NT2/D1 (cell line): ENCODE data around the gene ACOX1.

Source experiments
- DNase-seq: peaks from one replicate; pipeline ENCODE4 v3.0.0-alpha.2; 2011; ENCODE audit warnings: low read depth, low spot score
- H3K27me3 ChIP-seq: 2 replicates; pipeline ENCODE4 v1.6.0; 2011; ENCODE audit warnings: mild to moderate bottlenecking; ENCODE audit not compliant: insufficient read length, insufficient read depth
- H3K36me3 ChIP-seq: 2 replicates; pipeline ENCODE4 v1.6.1; 2011; ENCODE audit warnings: mild to moderate bottlenecking, low read length, mixed read lengths; ENCODE audit not compliant: insufficient read depth, insufficient read length
- H3K4me1 ChIP-seq: 2 replicates; pipeline ENCODE4 v1.5.1; 2011; ENCODE audit not compliant: insufficient read depth, insufficient read length
- H3K4me3 ChIP-seq: 2 replicates; pipeline ENCODE4 v1.5.1; 2011; ENCODE audit warnings: low read depth; ENCODE audit not compliant: insufficient read length
- H3K9ac ChIP-seq: 2 replicates; pipeline ENCODE4 v1.6.0; 2011; ENCODE audit warnings: low read depth; ENCODE audit not compliant: insufficient read length
- H3K9me3 ChIP-seq: 2 replicates; pipeline ENCODE4 v1.5.1; 2011; ENCODE audit warnings: mild to moderate bottlenecking, low read length; ENCODE audit not compliant: insufficient read depth
- SUZ12 ChIP-seq: IDR thresholded peaks from 2 replicates; pipeline ENCODE4 v1.6.1; 2011; ENCODE audit not compliant: insufficient read length, insufficient read depth; ENCODE audit errors: extremely low read depth
- YY1 ChIP-seq: IDR thresholded peaks from 2 replicates; pipeline ENCODE4 v1.6.1; 2011; ENCODE audit not compliant: insufficient read length, insufficient read depth
- ZNF274 ChIP-seq: IDR thresholded peaks from 2 replicates; pipeline ENCODE4 v1.6.1; 2011; ENCODE audit warnings: mild to moderate bottlenecking, low read depth, low read length

Gene ACOX1

DNA sequence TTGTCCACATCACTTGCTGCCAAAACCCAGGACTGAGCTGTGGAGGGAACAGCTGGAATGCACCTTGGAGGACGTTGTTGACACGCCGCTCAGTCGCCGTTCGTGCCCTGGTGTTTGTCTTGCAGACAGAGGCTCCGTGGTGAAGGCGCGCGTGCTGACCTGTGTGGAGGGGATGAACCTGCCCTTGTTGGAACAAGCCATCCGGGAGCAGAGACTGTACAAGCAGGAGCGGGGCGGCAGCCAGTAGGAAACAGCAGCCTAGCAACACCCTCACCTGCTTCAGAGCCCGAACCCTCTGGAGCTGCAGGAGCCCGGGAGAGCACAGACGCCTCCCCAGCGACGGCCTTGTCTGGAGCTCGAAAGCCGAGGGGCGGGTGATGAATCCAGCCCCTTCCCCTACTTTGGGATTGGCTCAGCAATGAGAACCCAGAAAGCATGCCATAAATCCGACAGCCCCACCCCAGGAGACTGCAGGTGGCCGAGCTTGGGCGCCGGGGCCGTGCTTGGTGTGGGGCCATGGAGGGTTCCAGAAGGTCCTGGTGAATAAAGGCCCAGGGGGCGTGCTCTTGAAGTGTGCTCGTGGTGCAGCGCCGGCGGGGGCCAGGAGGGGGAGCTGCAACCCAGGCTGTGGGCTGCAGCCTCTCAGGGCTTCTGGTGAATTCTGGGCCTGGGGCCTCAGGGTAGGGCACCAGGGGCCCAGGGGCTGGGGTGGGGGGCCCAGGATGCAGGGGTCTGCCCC, 21.2 kb upstream of the ACOX1 start:
- no peaks in the 10 kb centered on the region for H3K9me3 ChIP-seq
- H3K36me3 ChIP-seq, result peaks cover 40% of the 10 kb centered on the region
- H3K9ac ChIP-seq, result no peak overlapping the region
- no peak overlapping the region for H3K4me3 ChIP-seq
- no peak for TF ChIP-seq YY1
- no peak for TF ChIP-seq ZNF274
- H3K4me1 ChIP-seq, result peaks cover 16% of the 10 kb centered on the region
- DNase-seq, result peak; percentile 46
- no peaks in the 10 kb centered on the region for H3K27me3 ChIP-seq

DNA sequence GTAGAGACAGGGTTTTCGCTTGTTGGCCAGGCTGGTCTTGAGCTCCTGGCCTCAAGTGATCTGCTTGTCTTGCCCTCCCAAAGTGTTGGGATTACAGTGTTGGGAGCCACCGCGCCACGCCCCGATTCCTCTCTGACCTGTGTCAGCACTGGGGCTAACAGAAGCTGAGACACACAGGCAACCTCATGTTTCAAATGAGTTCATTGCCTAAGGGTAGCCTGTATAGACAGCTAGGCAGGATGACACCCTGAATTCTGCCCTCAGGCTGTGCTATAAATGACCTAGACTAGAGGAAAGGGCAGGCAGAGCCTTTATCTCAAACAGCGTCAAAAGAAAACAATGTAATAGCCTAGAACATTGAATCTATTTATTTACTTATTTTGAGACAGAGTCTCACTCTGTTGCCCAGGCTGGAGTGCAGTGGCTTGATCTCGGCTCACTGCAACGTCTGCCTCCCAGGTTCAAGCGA, 19.4 kb upstream of the ACOX1 start:
- Histone ChIP-seq H3K27me3 (no peaks in the 10 kb centered on the region), H3K4me3 (no peak overlapping the region), H3K4me1 (peaks cover 11% of the 10 kb centered on the region), H3K36me3 (peaks cover 28% of the 10 kb centered on the region), H3K9ac (no peak overlapping the region), H3K9me3 (no peaks in the 10 kb centered on the region)
- no peak for DNase-seq
- TF ChIP-seq ZNF274 (no peak), YY1 (no peak), SUZ12 (no peak)

DNA sequence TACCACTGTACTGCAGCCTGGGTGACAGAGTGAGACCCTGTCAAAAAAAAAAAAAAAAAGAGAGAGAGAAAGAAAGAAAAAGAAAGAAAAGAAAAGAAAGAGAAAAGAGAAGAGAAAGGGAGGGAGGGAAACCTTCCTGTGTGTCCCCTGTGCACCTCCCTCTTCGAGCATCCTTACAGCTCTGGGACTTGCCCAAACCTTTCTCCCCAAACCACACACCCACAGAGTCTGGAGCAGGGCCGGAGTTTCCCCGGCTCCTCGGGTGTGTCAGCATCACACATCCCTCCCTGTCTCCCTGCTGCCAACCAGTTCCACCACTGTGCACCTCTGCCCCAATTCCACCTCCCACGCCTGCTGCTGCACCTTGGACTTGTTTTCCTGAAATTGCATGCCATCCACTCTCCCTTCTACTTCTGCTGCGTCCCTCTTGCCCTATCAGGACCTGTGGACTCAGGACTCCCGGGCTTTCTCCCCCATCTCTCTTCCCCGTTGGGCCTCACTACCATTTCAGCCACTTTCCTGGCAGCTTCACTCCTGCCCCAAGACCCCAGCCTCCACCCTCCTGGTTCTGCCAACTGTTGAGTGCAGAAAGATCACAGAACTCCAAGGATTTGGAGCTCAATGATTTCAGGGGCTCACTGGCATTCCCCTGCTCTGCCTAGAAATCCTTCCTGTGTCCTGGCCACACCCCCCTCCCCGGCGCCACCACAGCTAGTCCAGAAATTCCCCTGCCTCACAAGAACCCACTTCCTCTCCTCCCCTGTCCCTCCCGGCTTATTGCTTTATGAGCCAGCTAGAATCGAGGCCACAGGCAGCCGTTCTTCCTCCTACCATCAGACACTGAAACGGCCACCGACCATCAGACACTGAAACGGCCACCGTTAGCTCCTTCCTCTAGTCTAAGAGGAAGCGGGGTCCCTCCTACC, 18.0 kb upstream of the ACOX1 start:
- Histone ChIP-seq H3K9me3 (no peaks in the 10 kb centered on the region), H3K36me3 (peaks cover 22% of the 10 kb centered on the region), H3K4me3 (no peak overlapping the region), H3K9ac (peak overlapping the region; percentile 54), H3K4me1 (peaks cover 11% of the 10 kb centered on the region), H3K27me3 (no peaks in the 10 kb centered on the region)
- DNase-seq, result no peak
- no peak for TF ChIP-seq ZNF274
- no peak for TF ChIP-seq YY1
- TF ChIP-seq SUZ12, result no peak

DNA sequence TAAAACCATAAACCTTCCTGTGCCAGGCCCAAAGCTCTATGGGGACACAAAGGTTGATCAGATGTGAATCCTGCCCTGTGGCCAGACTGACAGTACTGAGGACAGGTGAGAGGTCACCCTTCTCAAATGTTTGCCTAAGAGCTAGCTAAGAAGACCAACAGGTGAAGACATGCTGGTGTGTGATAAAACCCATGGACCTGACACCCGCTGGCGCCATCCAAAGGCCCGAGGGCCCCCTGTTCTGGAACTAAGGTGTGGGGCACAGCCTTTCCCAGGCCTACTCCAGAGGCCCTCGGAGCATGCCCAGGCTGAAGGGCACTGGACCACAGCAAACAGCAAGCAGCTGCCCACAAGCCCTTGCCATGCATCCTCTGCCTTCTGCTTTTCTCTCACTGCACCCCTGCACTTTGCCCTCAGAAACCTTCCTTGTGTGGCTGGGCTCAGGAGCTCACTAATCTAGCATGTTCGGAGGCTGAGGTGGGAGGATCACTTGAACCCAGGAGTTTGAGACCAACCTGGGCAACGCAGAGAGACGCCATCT, 16.5 kb upstream of the ACOX1 start:
- Histone ChIP-seq H3K4me1 (peaks cover 11% of the 10 kb centered on the region), H3K9ac (no peak overlapping the region), H3K36me3 (peaks cover 19% of the 10 kb centered on the region), H3K4me3 (no peak overlapping the region), H3K27me3 (no peaks in the 10 kb centered on the region), H3K9me3 (no peaks in the 10 kb centered on the region)
- no peak for DNase-seq
- TF ChIP-seq SUZ12 (no peak), ZNF274 (no peak), YY1 (no peak)

DNA sequence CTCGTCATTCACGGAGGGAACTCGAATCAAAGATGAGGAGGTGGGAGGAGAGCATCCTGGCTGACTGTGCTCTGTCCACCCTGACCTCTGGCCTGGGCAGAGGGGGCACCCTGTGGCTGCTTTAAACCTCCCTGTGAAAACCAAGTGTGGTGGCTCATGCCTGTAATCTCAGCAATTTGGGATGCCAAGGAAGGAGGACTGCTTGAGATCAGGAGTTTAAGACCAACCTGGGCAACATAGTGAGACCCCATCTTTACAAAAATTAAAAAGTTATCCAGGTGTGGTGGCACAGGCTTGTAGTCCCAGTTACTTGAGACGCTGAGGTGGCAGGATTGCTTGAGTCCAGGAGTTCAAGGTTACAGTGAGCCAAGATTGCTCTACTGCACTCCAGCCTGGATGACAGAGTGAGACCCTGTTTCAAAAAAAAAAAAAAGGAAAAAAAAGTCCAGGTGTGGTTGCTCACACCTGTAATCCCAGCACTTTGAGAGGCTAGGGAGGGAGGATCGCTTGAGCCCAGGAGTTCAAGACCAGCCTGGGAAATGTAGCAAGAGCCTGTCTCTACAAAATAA, 15.9 kb upstream of the ACOX1 start:
- no peak for DNase-seq
- Histone ChIP-seq H3K27me3 (no peaks in the 10 kb centered on the region), H3K4me1 (peaks cover 10% of the 10 kb centered on the region), H3K9ac (no peak overlapping the region), H3K36me3 (peaks cover 19% of the 10 kb centered on the region), H3K4me3 (no peak overlapping the region), H3K9me3 (no peaks in the 10 kb centered on the region)
- TF ChIP-seq YY1, result no peak

DNA sequence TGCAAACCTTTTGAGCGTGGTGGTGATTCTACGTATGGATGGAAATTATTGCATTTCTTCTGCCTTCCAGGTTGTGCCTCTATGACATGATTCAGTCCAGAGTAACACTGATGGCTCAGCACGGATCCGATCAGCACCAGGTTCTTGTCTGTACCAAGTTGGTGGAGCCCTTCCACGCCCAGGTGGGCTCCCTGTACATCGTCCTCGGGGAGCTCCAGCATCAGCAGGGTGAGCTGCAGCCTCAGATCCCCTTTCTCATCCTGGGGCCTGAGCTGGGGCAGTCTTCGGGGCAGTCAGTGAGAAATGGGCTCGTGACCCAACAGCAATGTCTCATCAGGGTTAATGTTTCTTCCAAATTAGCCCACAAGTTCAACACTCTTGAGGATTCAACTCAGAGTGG, 12.4 kb upstream of the ACOX1 start:
- Histone ChIP-seq H3K27me3 (no peaks in the 10 kb centered on the region), H3K9ac (no peak overlapping the region), H3K9me3 (no peaks in the 10 kb centered on the region), H3K36me3 (peaks cover 19% of the 10 kb centered on the region), H3K4me1 (peaks cover 1% of the 10 kb centered on the region), H3K4me3 (no peak overlapping the region)
- no peak for TF ChIP-seq SUZ12
- TF ChIP-seq ZNF274, result no peak
- TF ChIP-seq YY1, result no peak
- DNase-seq, result no peak

DNA sequence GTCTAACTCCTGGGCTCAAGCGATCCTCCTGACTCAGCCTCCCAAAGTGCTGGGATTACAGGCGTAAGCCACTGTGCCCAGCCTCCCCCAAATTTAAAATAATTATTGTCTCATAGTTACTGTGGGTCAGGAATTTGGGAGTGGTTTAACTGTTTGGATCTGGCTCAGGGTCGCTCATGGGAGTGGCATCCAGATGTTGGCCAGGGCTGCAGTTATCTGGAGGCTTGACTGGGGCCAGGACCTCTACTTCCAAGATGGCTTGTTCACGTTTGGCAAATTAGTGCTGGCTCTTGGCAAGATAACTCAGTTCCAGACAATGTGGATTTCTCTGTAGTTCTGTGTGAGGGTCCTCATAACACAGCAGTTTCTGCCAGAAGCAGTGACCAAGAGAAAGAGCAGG, 8.1 kb upstream of the ACOX1 start:
- Histone ChIP-seq H3K36me3 (peaks cover 6% of the 10 kb centered on the region), H3K4me3 (no peak overlapping the region), H3K9me3 (no peaks in the 10 kb centered on the region), H3K4me1 (peaks cover 7% of the 10 kb centered on the region), H3K9ac (no peak overlapping the region), H3K27me3 (no peaks in the 10 kb centered on the region)
- no peak for DNase-seq
- TF ChIP-seq YY1 (no peak), ZNF274 (no peak), SUZ12 (no peak)
